GM12878 (cell line): Measurements from ENCODE around the gene NAP1L1. TPM values are rescaled to one million over a fixed set of nuclear protein-coding genes. Genes with fewer than 3 reads are reported as not detected.

Experiments
- BCLAF1 ChIP-seq: fragments of 450-650 bp; IDR thresholded peaks from 2 replicates; pipeline ENCODE4 v1.6.1; 2017; ENCODE audit warnings: antibody characterized with exemption, mild to moderate bottlenecking, moderate library complexity
- SUPT20H ChIP-seq: IDR thresholded peaks from 2 replicates; pipeline ENCODE4 v1.6.1; 2011; ENCODE audit warnings: low read depth, mild to moderate bottlenecking, low read length, moderate library complexity, borderline replicate concordance; ENCODE audit not compliant: control insufficient read depth
- polyA plus RNA-seq, 11 experiments: library from polyadenylated mRNA; depleted of rRNA in 4 of 11; unstranded in 6 of 11; stranded (reverse) in 5 of 11; fragments of >200 nt; fragmentation: Nextera tagmentation in 4 of 11; fragmentation: Illumina TruSeq in 1 of 11; extraction: Ambion mirVana in 4 of 11; extraction: Trizol in 1 of 11; gene quantifications; 1 replicate in 1 of 11; 2 replicates in 10 of 11; pipeline versions ENCODE4 v1.2.1 to v1.2.3, GENCODE V29; 2011 to 2016; ENCODE audit warnings: inconsistent platforms in 2 of 11, missing spikeins in 2 of 11, low read depth in 1 of 11
- total RNA-seq, 4 experiments: library from RNA; depleted of rRNA in 3 of 4; stranded (reverse); fragments of >200 nt in 3 of 4; fragmentation: Illumina TruSeq in 1 of 4; extraction: Trizol in 1 of 4; gene quantifications; 2 replicates each; pipeline versions ENCODE4 v1.2.1 to v1.2.3, GENCODE V29; 2013 to 2021
- TF ChIP-seq, protein P1 (sequence below): fragments of 450-650 bp; formaldehyde crosslinking; IDR thresholded peaks from 2 replicates; pipeline ENCODE4 v1.4.0; 2020; ENCODE audit warnings: mild to moderate bottlenecking, moderate library complexity

NAP1L1 gene
- total and polyA plus RNA-seq, 10 of the 15 experiments (the other 5 are each of a cell fraction or from before 2014, with no cell fraction given) = 256 to 1,036 (median 536) TPM

- TF ChIP-seq, protein P1, sequence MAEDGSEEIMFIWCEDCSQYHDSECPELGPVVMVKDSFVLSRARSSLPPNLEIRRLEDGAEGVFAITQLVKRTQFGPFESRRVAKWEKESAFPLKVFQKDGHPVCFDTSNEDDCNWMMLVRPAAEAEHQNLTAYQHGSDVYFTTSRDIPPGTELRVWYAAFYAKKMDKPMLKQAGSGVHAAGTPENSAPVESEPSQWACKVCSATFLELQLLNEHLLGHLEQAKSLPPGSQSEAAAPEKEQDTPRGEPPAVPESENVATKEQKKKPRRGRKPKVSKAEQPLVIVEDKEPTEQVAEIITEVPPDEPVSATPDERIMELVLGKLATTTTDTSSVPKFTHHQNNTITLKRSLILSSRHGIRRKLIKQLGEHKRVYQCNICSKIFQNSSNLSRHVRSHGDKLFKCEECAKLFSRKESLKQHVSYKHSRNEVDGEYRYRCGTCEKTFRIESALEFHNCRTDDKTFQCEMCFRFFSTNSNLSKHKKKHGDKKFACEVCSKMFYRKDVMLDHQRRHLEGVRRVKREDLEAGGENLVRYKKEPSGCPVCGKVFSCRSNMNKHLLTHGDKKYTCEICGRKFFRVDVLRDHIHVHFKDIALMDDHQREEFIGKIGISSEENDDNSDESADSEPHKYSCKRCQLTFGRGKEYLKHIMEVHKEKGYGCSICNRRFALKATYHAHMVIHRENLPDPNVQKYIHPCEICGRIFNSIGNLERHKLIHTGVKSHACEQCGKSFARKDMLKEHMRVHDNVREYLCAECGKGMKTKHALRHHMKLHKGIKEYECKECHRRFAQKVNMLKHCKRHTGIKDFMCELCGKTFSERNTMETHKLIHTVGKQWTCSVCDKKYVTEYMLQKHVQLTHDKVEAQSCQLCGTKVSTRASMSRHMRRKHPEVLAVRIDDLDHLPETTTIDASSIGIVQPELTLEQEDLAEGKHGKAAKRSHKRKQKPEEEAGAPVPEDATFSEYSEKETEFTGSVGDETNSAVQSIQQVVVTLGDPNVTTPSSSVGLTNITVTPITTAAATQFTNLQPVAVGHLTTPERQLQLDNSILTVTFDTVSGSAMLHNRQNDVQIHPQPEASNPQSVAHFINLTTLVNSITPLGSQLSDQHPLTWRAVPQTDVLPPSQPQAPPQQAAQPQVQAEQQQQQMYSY (CRISPR knock-in tag) = no peak
- TF ChIP-seq SUPT20H = no peak
- TF ChIP-seq BCLAF1 = no peak
- TF ChIP-seq, all 136 proteins: peak for 0
Observed at GRCh38 chr12:76033081-76034011, 51.1 kb downstream of the NAP1L1 start (continued).
